ENCODE data around the gene GPX4.

GPX4 gene

GRCh38 chr19:1070576-1070930, 33.2 kb upstream of the GPX4 start:
- peaks cover 45% of the 10 kb centered on the region for H3K4me1 ChIP-seq (ENCODE audit: insufficient read depth, low read length, severe bottlenecking)
- H3K9me3 ChIP-seq (ENCODE audit: low read length): no peaks in the 10 kb centered on the region
- H3K4me3 ChIP-seq (ENCODE audit: low read depth, low read length, poor library complexity, severe bottlenecking): no peak overlapping the region
- H3K9ac ChIP-seq (ENCODE audit: low read length): no peak overlapping the region
- H3K9me2 ChIP-seq (ENCODE audit: low read depth, low read length): no peaks in the 10 kb centered on the region
- peaks cover 32% of the 10 kb centered on the region for H3K36me3 ChIP-seq (ENCODE audit: insufficient read depth, low read length)
- no peaks in the 10 kb centered on the region for H3F3A ChIP-seq (ENCODE audit: insufficient read depth, low read length)
- no peaks in the 10 kb centered on the region for H3K79me2 ChIP-seq (ENCODE audit: insufficient read depth, low read length)
- no peaks in the 10 kb centered on the region for H3K27me3 ChIP-seq (ENCODE audit: insufficient read depth, low read length)
- no peak overlapping the region for H3K27ac ChIP-seq (ENCODE audit: low read depth, low read length, poor library complexity, severe bottlenecking)
- H3K4me2 ChIP-seq (ENCODE audit: low read length): no peak overlapping the region
- H4K20me1 ChIP-seq (ENCODE audit: insufficient read depth, low read length): no peaks in the 10 kb centered on the region
- H2AFZ ChIP-seq (ENCODE audit: low read length): no peak overlapping the region
- TF ChIP-seq EZH2 (IDR thresholded peaks at IDR 0.05; ENCODE audit: borderline replicate concordance, low read length): no peak
- TF ChIP-seq CTCF (IDR thresholded peaks at IDR 0.05; ENCODE audit: low read length): no peak

GRCh38 chr19:1070931-1071791, 32.6 kb upstream of the GPX4 start:
- Histone ChIP-seq H3K4me3 (ENCODE audit: low read depth, low read length, poor library complexity, severe bottlenecking) (no peak overlapping the region), H3K36me3 (ENCODE audit: insufficient read depth, low read length) (peaks cover 38% of the 10 kb centered on the region), H3F3A (ENCODE audit: insufficient read depth, low read length) (no peaks in the 10 kb centered on the region), H3K4me1 (ENCODE audit: insufficient read depth, low read length, severe bottlenecking) (peaks cover 43% of the 10 kb centered on the region), H4K20me1 (ENCODE audit: insufficient read depth, low read length) (no peaks in the 10 kb centered on the region), H3K9me2 (ENCODE audit: low read depth, low read length) (no peaks in the 10 kb centered on the region), H3K79me2 (ENCODE audit: insufficient read depth, low read length) (no peaks in the 10 kb centered on the region), H3K4me2 (ENCODE audit: low read length) (no peak overlapping the region), H3K9ac (ENCODE audit: low read length) (no peak overlapping the region), H3K9me3 (ENCODE audit: low read length) (no peaks in the 10 kb centered on the region), H3K27ac (ENCODE audit: low read depth, low read length, poor library complexity, severe bottlenecking) (no peak overlapping the region), H2AFZ (ENCODE audit: low read length) (no peak overlapping the region), H3K27me3 (ENCODE audit: insufficient read depth, low read length) (no peaks in the 10 kb centered on the region)
- TF ChIP-seq CTCF (IDR thresholded peaks at IDR 0.05; ENCODE audit: low read length) (no peak), EZH2 (IDR thresholded peaks at IDR 0.05; ENCODE audit: borderline replicate concordance, low read length) (no peak)

- Histone ChIP-seq H3K79me2 (ENCODE audit: insufficient read depth, low read length) (no peaks in the 10 kb centered on the region), H4K20me1 (ENCODE audit: insufficient read depth, low read length) (no peaks in the 10 kb centered on the region), H3K4me1 (ENCODE audit: insufficient read depth, low read length, severe bottlenecking) (peaks cover 50% of the 10 kb centered on the region), H3K4me3 (ENCODE audit: low read depth, low read length, poor library complexity, severe bottlenecking) (no peak overlapping the region), H3K4me2 (ENCODE audit: low read length) (no peak overlapping the region), H3K36me3 (ENCODE audit: insufficient read depth, low read length) (peaks cover 43% of the 10 kb centered on the region), H3K9me3 (ENCODE audit: low read length) (no peaks in the 10 kb centered on the region), H3F3A (ENCODE audit: insufficient read depth, low read length) (no peaks in the 10 kb centered on the region), H2AFZ (ENCODE audit: low read length) (no peak overlapping the region), H3K9me2 (ENCODE audit: low read depth, low read length) (no peaks in the 10 kb centered on the region), H3K27ac (ENCODE audit: low read depth, low read length, poor library complexity, severe bottlenecking) (no peak overlapping the region), H3K9ac (ENCODE audit: low read length) (no peak overlapping the region), H3K27me3 (ENCODE audit: insufficient read depth, low read length) (no peaks in the 10 kb centered on the region)
- no peak for TF ChIP-seq CTCF (IDR thresholded peaks at IDR 0.05; ENCODE audit: low read length)
- no peak for TF ChIP-seq EZH2 (IDR thresholded peaks at IDR 0.05; ENCODE audit: borderline replicate concordance, low read length)
These were observed 31.3 kb upstream of the GPX4 start for GRCh38 chr19:1072371-1073015.

All from OCI-LY1 (cell line).